ENCODE results near the gene SERPINA5.

SERPINA5 gene

DNA sequence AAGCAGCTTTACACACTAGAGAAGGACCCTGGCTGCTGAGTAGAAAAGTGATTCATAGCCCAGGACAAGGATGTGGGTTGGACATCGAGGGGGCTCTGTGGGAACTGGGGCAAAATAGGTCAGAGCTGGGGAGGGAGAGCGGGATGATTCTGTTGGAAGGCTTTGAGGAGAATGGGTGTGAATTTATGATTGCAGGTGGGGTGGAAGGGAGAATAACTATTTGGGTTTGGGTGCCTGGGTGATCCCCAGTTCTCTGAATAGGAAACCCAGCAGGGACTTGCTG lies 44.1 kb downstream of the SERPINA5 start:
- H3K27me3 ChIP-seq (ENCODE audit: insufficient read depth, low read length, poor library complexity) = no peaks in the 10 kb centered on the region
- no peak overlapping the region for H4K8ac ChIP-seq (ENCODE audit: low read depth, low read length)
- H2AK5ac ChIP-seq (ENCODE audit: low read length) = no peak overlapping the region
- H3K56ac ChIP-seq (ENCODE audit: low read length) = no peak overlapping the region
- H3K36me3 ChIP-seq (ENCODE audit: control insufficient read depth, insufficient read depth, low read length) = no peaks in the 10 kb centered on the region
- no peak overlapping the region for H3K4me2 ChIP-seq (ENCODE audit: low read length)
- no peak overlapping the region for H3K18ac ChIP-seq (ENCODE audit: low read length)
- H3K23ac ChIP-seq (ENCODE audit: low read length) = no peak overlapping the region
- no peak overlapping the region for H2BK120ac ChIP-seq (ENCODE audit: low read depth, low read length)
- no peaks in the 10 kb centered on the region for H3K79me2 ChIP-seq (ENCODE audit: control insufficient read depth, insufficient read depth, low read length)
- no peaks in the 10 kb centered on the region for H3K4me1 ChIP-seq (ENCODE audit: control insufficient read depth, low read depth, low read length)
- H3K79me1 ChIP-seq (ENCODE audit: low read length) = no peaks in the 10 kb centered on the region
- H2BK5ac ChIP-seq (ENCODE audit: low read length) = no peak overlapping the region
- no CpG with 5 or more reads among the region's 2 CpGs for WGBS (ENCODE audit: extremely low coverage, insufficient coverage, low lambda C conversion rate)
- no peak overlapping the region for H3K4me3 ChIP-seq (ENCODE audit: low read length)
- H4K5ac ChIP-seq (ENCODE audit: low read length) = no peak overlapping the region
- no peak overlapping the region for H3K4ac ChIP-seq (ENCODE audit: low read depth, low read length)
- no peak overlapping the region for H2BK15ac ChIP-seq (replicated peaks; ENCODE audit: low read depth)
- no peak for DNase-seq
- no peak overlapping the region for H3K9ac ChIP-seq (ENCODE audit: low read length)
- no peak overlapping the region for H3K27ac ChIP-seq (ENCODE audit: low read depth, low read length)

DNA sequence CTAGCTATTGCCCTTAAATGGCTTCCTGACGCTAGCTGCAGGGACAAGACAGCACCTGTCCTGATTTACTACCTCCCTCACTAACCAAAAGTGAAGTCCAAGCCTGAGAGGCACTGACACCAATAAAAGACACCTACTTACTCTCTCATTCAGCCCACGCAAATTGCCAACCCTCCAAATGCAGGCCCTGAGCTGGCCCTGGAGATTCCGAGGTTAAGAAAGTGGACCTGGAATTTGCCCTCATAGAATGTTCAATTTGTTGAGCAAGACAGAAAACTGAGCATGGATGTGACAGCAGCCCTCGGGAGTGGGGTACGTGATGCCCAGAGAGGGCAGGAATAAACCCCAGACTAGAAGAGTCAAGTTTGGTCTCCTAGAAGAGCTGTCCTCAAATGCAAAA lies 47.4 kb downstream of the SERPINA5 start:
- Histone ChIP-seq H3K36me3 (ENCODE audit: control insufficient read depth, insufficient read depth, low read length) (no peaks in the 10 kb centered on the region), H3K27ac (ENCODE audit: low read depth, low read length) (no peak overlapping the region), H2AK5ac (ENCODE audit: low read length) (no peak overlapping the region), H3K4me1 (ENCODE audit: control insufficient read depth, low read depth, low read length) (no peaks in the 10 kb centered on the region), H2BK15ac (replicated peaks; ENCODE audit: low read depth) (no peak overlapping the region), H3K4ac (ENCODE audit: low read depth, low read length) (no peak overlapping the region), H3K79me2 (ENCODE audit: control insufficient read depth, insufficient read depth, low read length) (no peaks in the 10 kb centered on the region), H3K56ac (ENCODE audit: low read length) (no peak overlapping the region), H3K9ac (ENCODE audit: low read length) (no peak overlapping the region), H3K18ac (ENCODE audit: low read length) (no peak overlapping the region), H3K23ac (ENCODE audit: low read length) (no peak overlapping the region), H2BK5ac (ENCODE audit: low read length) (no peak overlapping the region), H3K4me2 (ENCODE audit: low read length) (no peak overlapping the region), H3K27me3 (ENCODE audit: insufficient read depth, low read length, poor library complexity) (no peaks in the 10 kb centered on the region), H2BK120ac (ENCODE audit: low read depth, low read length) (no peak overlapping the region), H3K79me1 (ENCODE audit: low read length) (no peaks in the 10 kb centered on the region), H4K5ac (ENCODE audit: low read length) (no peak overlapping the region), H4K8ac (ENCODE audit: low read depth, low read length) (no peak overlapping the region), H3K4me3 (ENCODE audit: low read length) (no peak overlapping the region)
- no peak for DNase-seq
- whole genome bisulfite sequencing (ENCODE audit: extremely low coverage, insufficient coverage, low lambda C conversion rate) = no CpG with 5 or more reads among the region's 5 CpGs

DNA sequence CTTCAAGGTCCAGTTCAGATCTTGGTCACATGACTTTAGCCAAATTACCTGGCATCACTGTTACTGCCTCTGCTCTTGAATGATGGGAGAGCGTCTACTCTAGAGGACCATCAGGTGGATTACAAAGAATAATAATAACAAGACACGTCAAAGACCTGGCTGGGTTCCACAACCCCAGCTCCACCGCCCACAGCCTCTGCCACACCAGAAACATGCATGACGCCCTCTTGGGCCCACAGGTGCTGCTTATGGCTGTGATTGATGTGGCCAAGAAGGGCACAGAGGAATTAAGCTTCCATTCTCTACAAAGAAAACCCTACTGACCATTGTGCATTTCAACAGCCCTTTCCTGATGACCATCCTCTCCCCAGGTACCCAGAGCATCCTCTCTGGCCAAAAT lies 49.2 kb downstream of the SERPINA5 start:
- no peak for DNase-seq
- H3K27ac ChIP-seq (ENCODE audit: low read depth, low read length) = no peak overlapping the region
- H3K79me2 ChIP-seq (ENCODE audit: control insufficient read depth, insufficient read depth, low read length) = no peaks in the 10 kb centered on the region
- H3K27me3 ChIP-seq (ENCODE audit: insufficient read depth, low read length, poor library complexity) = no peaks in the 10 kb centered on the region
- H3K56ac ChIP-seq (ENCODE audit: low read length) = no peak overlapping the region
- no peak overlapping the region for H2BK15ac ChIP-seq (replicated peaks; ENCODE audit: low read depth)
- H2AK5ac ChIP-seq (ENCODE audit: low read length) = no peak overlapping the region
- H3K4ac ChIP-seq (ENCODE audit: low read depth, low read length) = no peak overlapping the region
- H3K79me1 ChIP-seq (ENCODE audit: low read length) = no peaks in the 10 kb centered on the region
- no peak overlapping the region for H3K18ac ChIP-seq (ENCODE audit: low read length)
- no peak overlapping the region for H3K9ac ChIP-seq (ENCODE audit: low read length)
- no peak overlapping the region for H4K8ac ChIP-seq (ENCODE audit: low read depth, low read length)
- no peak overlapping the region for H4K5ac ChIP-seq (ENCODE audit: low read length)
- no peaks in the 10 kb centered on the region for H3K4me1 ChIP-seq (ENCODE audit: control insufficient read depth, low read depth, low read length)
- H2BK5ac ChIP-seq (ENCODE audit: low read length) = no peak overlapping the region
- H3K23ac ChIP-seq (ENCODE audit: low read length) = no peak overlapping the region
- H3K4me2 ChIP-seq (ENCODE audit: low read length) = no peak overlapping the region
- no peak overlapping the region for H3K4me3 ChIP-seq (ENCODE audit: low read length)
- no peaks in the 10 kb centered on the region for H3K36me3 ChIP-seq (ENCODE audit: control insufficient read depth, insufficient read depth, low read length)
- WGBS (ENCODE audit: extremely low coverage, insufficient coverage, low lambda C conversion rate) = no CpG with 5 or more reads among the region's 4 CpGs
- no peak overlapping the region for H2BK120ac ChIP-seq (ENCODE audit: low read depth, low read length)

DNA sequence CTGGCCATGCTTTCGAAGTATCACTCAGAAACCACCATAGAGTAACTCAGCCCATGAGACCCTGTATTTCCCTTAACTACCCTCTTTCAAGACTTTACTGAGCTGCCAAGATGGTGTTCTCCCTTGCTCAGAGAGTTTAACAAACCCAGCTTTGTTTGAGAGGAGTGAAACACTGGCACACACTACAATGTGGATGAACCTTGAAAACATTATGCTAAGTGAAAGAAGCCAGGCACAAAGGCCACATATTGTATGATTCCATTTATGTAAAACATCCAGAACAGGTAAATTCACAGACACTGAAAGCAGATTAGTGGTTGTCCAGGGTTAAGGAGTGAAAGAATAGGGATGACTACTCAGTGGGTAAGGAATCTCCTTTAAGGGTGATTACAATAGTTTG lies 49.8 kb downstream of the SERPINA5 start:
- H4K8ac ChIP-seq (ENCODE audit: low read depth, low read length) = no peak overlapping the region
- H3K18ac ChIP-seq (ENCODE audit: low read length) = no peak overlapping the region
- H3K23ac ChIP-seq (ENCODE audit: low read length) = no peak overlapping the region
- H3K27ac ChIP-seq (ENCODE audit: low read depth, low read length) = no peak overlapping the region
- no peaks in the 10 kb centered on the region for H3K4me1 ChIP-seq (ENCODE audit: control insufficient read depth, low read depth, low read length)
- WGBS (ENCODE audit: extremely low coverage, insufficient coverage, low lambda C conversion rate) = no CpG with 5 or more reads among the region's 1 CpG
- no peak overlapping the region for H2BK15ac ChIP-seq (replicated peaks; ENCODE audit: low read depth)
- no peak overlapping the region for H3K4ac ChIP-seq (ENCODE audit: low read depth, low read length)
- no peak overlapping the region for H2AK5ac ChIP-seq (ENCODE audit: low read length)
- H3K56ac ChIP-seq (ENCODE audit: low read length) = no peak overlapping the region
- no peak overlapping the region for H2BK5ac ChIP-seq (ENCODE audit: low read length)
- H4K5ac ChIP-seq (ENCODE audit: low read length) = no peak overlapping the region
- H3K79me1 ChIP-seq (ENCODE audit: low read length) = no peaks in the 10 kb centered on the region
- H3K4me2 ChIP-seq (ENCODE audit: low read length) = no peak overlapping the region
- H3K27me3 ChIP-seq (ENCODE audit: insufficient read depth, low read length, poor library complexity) = no peaks in the 10 kb centered on the region
- DNase-seq = no peak
- no peaks in the 10 kb centered on the region for H3K79me2 ChIP-seq (ENCODE audit: control insufficient read depth, insufficient read depth, low read length)
- no peak overlapping the region for H2BK120ac ChIP-seq (ENCODE audit: low read depth, low read length)
- H3K9ac ChIP-seq (ENCODE audit: low read length) = no peak overlapping the region
- no peaks in the 10 kb centered on the region for H3K36me3 ChIP-seq (ENCODE audit: control insufficient read depth, insufficient read depth, low read length)
- H3K4me3 ChIP-seq (ENCODE audit: low read length) = no peak overlapping the region

DNA sequence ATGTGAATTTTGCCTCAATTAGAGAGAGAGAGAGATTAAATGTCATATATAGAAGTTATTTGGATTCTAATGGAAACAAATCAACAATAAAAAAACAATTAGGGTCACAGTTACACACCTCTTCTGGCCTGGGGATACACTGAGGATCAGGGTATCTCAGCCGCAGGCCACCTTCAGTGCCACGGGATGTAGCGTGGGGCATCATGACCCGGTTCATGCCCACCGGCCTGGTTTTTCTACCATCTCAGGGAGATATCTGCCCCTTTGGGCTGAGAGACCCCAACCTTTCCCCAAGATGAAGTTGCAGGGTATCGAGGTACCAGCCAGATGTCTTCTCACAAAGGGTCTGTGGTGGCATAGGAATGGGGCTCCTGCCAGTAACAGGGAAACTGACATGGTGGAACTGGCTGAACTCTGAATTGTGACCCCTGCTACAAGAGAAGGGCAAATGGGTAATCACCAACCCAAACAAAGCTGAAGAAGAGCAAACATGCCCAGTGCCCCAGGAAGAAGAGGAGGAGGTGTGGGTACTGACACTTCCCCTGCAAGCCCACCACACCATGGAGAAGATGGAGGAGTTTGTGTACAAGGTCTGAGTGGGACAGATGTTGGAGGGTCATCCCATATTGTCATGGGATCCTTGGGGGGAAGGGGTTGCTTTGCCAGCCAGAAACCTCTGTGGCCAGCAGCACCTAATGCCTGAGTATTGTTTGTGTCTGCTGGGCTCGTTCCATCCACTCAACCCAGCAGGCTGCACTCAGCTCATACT lies 50.5 kb downstream of the SERPINA5 start:
- Histone ChIP-seq H3K4ac (ENCODE audit: low read depth, low read length) (no peak overlapping the region), H3K79me2 (ENCODE audit: control insufficient read depth, insufficient read depth, low read length) (no peaks in the 10 kb centered on the region), H3K27ac (ENCODE audit: low read depth, low read length) (no peak overlapping the region), H2BK120ac (ENCODE audit: low read depth, low read length) (no peak overlapping the region), H2BK5ac (ENCODE audit: low read length) (no peak overlapping the region), H4K8ac (ENCODE audit: low read depth, low read length) (no peak overlapping the region), H2AK5ac (ENCODE audit: low read length) (no peak overlapping the region), H4K5ac (ENCODE audit: low read length) (no peak overlapping the region), H3K36me3 (ENCODE audit: control insufficient read depth, insufficient read depth, low read length) (no peaks in the 10 kb centered on the region), H3K56ac (ENCODE audit: low read length) (no peak overlapping the region), H2BK15ac (replicated peaks; ENCODE audit: low read depth) (no peak overlapping the region), H3K79me1 (ENCODE audit: low read length) (no peaks in the 10 kb centered on the region), H3K27me3 (ENCODE audit: insufficient read depth, low read length, poor library complexity) (no peaks in the 10 kb centered on the region), H3K4me3 (ENCODE audit: low read length) (no peak overlapping the region), H3K9ac (ENCODE audit: low read length) (no peak overlapping the region), H3K4me1 (ENCODE audit: control insufficient read depth, low read depth, low read length) (no peaks in the 10 kb centered on the region), H3K4me2 (ENCODE audit: low read length) (no peak overlapping the region), H3K18ac (ENCODE audit: low read length) (no peak overlapping the region), H3K23ac (ENCODE audit: low read length) (no peak overlapping the region)
- no CpG with 5 or more reads among the region's 7 CpGs for WGBS (ENCODE audit: extremely low coverage, insufficient coverage, low lambda C conversion rate)
- DNase-seq = no peak

DNA sequence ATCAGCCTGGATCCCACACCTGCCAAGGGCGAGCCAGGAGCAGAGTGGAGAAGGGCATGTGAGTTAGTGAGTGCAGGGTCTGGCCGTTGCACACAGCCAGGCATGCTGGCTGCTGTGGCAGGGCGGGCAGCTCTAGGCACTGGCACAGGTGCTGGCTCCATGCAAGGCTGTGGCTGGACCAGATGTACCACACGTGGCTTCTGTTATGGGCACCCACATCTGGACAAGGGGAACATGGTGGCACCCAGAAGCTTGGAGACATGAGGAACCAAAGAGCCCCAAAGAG lies 51.0 kb downstream of the SERPINA5 start:
- Histone ChIP-seq H4K5ac (ENCODE audit: low read length) (no peak overlapping the region), H3K27ac (ENCODE audit: low read depth, low read length) (no peak overlapping the region), H3K79me2 (ENCODE audit: control insufficient read depth, insufficient read depth, low read length) (no peaks in the 10 kb centered on the region), H3K23ac (ENCODE audit: low read length) (no peak overlapping the region), H3K9ac (ENCODE audit: low read length) (no peak overlapping the region), H3K56ac (ENCODE audit: low read length) (no peak overlapping the region), H3K4me3 (ENCODE audit: low read length) (no peak overlapping the region), H3K36me3 (ENCODE audit: control insufficient read depth, insufficient read depth, low read length) (no peaks in the 10 kb centered on the region), H2BK15ac (replicated peaks; ENCODE audit: low read depth) (no peak overlapping the region), H3K4me1 (ENCODE audit: control insufficient read depth, low read depth, low read length) (no peaks in the 10 kb centered on the region), H2BK5ac (ENCODE audit: low read length) (no peak overlapping the region), H3K79me1 (ENCODE audit: low read length) (no peaks in the 10 kb centered on the region), H3K27me3 (ENCODE audit: insufficient read depth, low read length, poor library complexity) (no peaks in the 10 kb centered on the region), H2BK120ac (ENCODE audit: low read depth, low read length) (no peak overlapping the region), H2AK5ac (ENCODE audit: low read length) (no peak overlapping the region), H3K18ac (ENCODE audit: low read length) (no peak overlapping the region), H3K4me2 (ENCODE audit: low read length) (no peak overlapping the region), H4K8ac (ENCODE audit: low read depth, low read length) (no peak overlapping the region), H3K4ac (ENCODE audit: low read depth, low read length) (no peak overlapping the region)
- DNase-seq = no peak
- WGBS (ENCODE audit: extremely low coverage, insufficient coverage, low lambda C conversion rate) = no CpG with 5 or more reads among the region's 4 CpGs

Measured in mesendoderm (in vitro differentiated cells).